Measurements from ENCODE around the gene TMTC2. TPM values are rescaled to one million over a fixed set of nuclear protein-coding genes. Genes with fewer than 3 reads are reported as not detected.

The TMTC2 gene
- polyA plus RNA-seq, 1 donor = 12.1 TPM

DNA sequence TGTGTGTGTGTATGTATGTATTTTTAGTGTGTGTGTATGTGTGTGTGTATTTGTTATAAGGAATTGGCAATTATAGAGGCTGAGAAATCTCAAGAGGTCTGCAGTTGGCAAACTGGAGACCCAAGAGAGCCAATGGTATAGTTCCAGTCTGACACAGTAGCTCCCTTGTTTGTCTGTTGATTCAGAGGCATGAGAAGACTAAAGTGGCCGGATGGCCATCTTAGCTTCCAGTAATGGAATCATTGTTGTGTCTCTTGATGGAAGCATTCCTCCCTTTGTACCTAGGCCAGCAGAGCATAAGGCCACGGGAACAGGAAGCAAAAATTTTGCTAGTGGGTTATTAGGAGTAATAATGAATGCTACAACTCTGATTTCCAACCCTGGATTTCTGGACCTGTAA, 460.6 kb downstream of the TMTC2 start:
- Histone ChIP-seq H3K36me3 (ENCODE audit: control insufficient read depth, insufficient read depth, low read length) (no peaks in the 10 kb centered on the region), H3K4me1 (ENCODE audit: control insufficient read depth, insufficient read depth, low read length) (no peaks in the 10 kb centered on the region), H3K27me3 (ENCODE audit: control insufficient read depth, insufficient read depth, low read length) (no peaks in the 10 kb centered on the region), H3K4me3 (ENCODE audit: low read length) (no peak overlapping the region), H3K27ac (ENCODE audit: low read length) (no peak overlapping the region), H3K9me3 (ENCODE audit: control insufficient read depth, low read depth, low read length) (no peaks in the 10 kb centered on the region)
- no peak for DNase-seq
- WGBS (ENCODE audit: insufficient coverage, low lambda C conversion rate) = no CpG with 5 or more reads among the region's 2 CpGs

DNA sequence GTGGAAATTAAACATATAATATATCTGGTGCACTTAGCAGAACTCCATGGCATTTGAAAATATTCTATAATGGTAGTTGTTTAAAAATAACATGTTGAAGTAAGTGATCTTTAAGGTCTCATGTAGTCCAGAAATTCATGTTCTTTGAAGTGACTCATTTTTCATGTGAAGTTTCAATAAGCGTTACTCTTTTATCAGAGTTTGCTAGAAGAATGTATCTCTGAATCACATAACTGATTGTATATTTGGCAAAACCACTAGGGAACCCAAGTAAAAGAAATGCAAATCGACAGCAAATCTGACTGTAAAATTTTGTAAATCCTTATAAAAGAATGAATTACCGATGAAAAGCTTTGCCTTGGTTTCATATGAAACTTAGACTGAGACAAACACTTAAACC, 463.3 kb downstream of the TMTC2 start:
- whole genome bisulfite sequencing (ENCODE audit: insufficient coverage, low lambda C conversion rate) = 100% methylated on average over 2 of the region's 3 CpGs
- H3K27me3 ChIP-seq (ENCODE audit: control insufficient read depth, insufficient read depth, low read length) = no peaks in the 10 kb centered on the region
- DNase-seq = no peak
- H3K36me3 ChIP-seq (ENCODE audit: control insufficient read depth, insufficient read depth, low read length) = no peaks in the 10 kb centered on the region
- H3K4me1 ChIP-seq (ENCODE audit: control insufficient read depth, insufficient read depth, low read length) = no peaks in the 10 kb centered on the region
- H3K4me3 ChIP-seq (ENCODE audit: low read length) = no peak overlapping the region
- no peaks in the 10 kb centered on the region for H3K9me3 ChIP-seq (ENCODE audit: control insufficient read depth, low read depth, low read length)
- no peak overlapping the region for H3K27ac ChIP-seq (ENCODE audit: low read length)

- H3K36me3 ChIP-seq (ENCODE audit: control insufficient read depth, insufficient read depth, low read length) = no peaks in the 10 kb centered on the region
These were observed 463.9 kb downstream of the TMTC2 start for GRCh38 chr12:83150465-83151189.

GRCh38 chr12:83153177-83153576, 466.5 kb downstream of the TMTC2 start:
- H3K9me3 ChIP-seq (ENCODE audit: control insufficient read depth, low read depth, low read length) = no peaks in the 10 kb centered on the region
- no peak overlapping the region for H3K27ac ChIP-seq (ENCODE audit: low read length)
- H3K4me3 ChIP-seq (ENCODE audit: low read length) = no peak overlapping the region
- DNase-seq = no peak
- no peaks in the 10 kb centered on the region for H3K36me3 ChIP-seq (ENCODE audit: control insufficient read depth, insufficient read depth, low read length)
- no peaks in the 10 kb centered on the region for H3K27me3 ChIP-seq (ENCODE audit: control insufficient read depth, insufficient read depth, low read length)
- no peaks in the 10 kb centered on the region for H3K4me1 ChIP-seq (ENCODE audit: control insufficient read depth, insufficient read depth, low read length)

More at GRCh38 chr12:83150465-83151189, 463.9 kb downstream of the TMTC2 start:
- H3K4me1 ChIP-seq (ENCODE audit: control insufficient read depth, insufficient read depth, low read length) = no peaks in the 10 kb centered on the region
- no peak for DNase-seq
- H3K4me3 ChIP-seq (ENCODE audit: low read length) = no peak overlapping the region
- 100% methylated on average over 1 of the region's 3 CpGs for WGBS (ENCODE audit: insufficient coverage, low lambda C conversion rate)
- no peaks in the 10 kb centered on the region for H3K27me3 ChIP-seq (ENCODE audit: control insufficient read depth, insufficient read depth, low read length)
- no peak overlapping the region for H3K27ac ChIP-seq (ENCODE audit: low read length)
- no peaks in the 10 kb centered on the region for H3K9me3 ChIP-seq (ENCODE audit: control insufficient read depth, low read depth, low read length)

DNA sequence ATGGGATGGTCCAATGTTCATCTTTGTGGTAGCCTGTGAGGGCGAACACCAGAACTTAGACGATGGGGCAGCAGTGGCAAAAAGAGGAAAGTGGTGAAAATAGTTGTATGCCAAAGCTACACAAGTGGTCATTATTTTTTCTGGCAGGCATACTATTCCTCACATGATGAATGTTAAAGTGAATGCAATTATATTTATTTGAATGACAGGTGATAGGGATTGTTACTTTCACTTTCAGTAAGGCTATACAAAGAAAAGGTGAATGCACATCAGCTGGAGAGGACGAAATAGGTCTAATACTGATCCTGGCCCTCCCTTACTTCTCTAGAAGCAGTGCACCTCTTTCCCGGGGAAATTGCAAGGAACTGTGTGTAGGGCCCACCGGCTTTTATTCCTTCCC, 470.1 kb downstream of the TMTC2 start:
- H3K4me3 ChIP-seq (ENCODE audit: low read length) = no peak overlapping the region
- WGBS (ENCODE audit: insufficient coverage, low lambda C conversion rate) = 100% methylated on average over 1 of the region's 5 CpGs
- H3K9me3 ChIP-seq (ENCODE audit: control insufficient read depth, low read depth, low read length) = no peaks in the 10 kb centered on the region
- H3K27me3 ChIP-seq (ENCODE audit: control insufficient read depth, insufficient read depth, low read length) = no peaks in the 10 kb centered on the region
- H3K36me3 ChIP-seq (ENCODE audit: control insufficient read depth, insufficient read depth, low read length) = no peaks in the 10 kb centered on the region
- no peak overlapping the region for H3K27ac ChIP-seq (ENCODE audit: low read length)
- no peak for DNase-seq
- H3K4me1 ChIP-seq (ENCODE audit: control insufficient read depth, insufficient read depth, low read length) = no peaks in the 10 kb centered on the region

- H3K36me3 ChIP-seq (ENCODE audit: control insufficient read depth, insufficient read depth, low read length) = no peaks in the 10 kb centered on the region
- no peak overlapping the region for H3K27ac ChIP-seq (ENCODE audit: low read length)
- no peak for DNase-seq
- WGBS (ENCODE audit: insufficient coverage, low lambda C conversion rate) = 20% methylated on average over 1 of the region's 4 CpGs
- no peaks in the 10 kb centered on the region for H3K27me3 ChIP-seq (ENCODE audit: control insufficient read depth, insufficient read depth, low read length)
- H3K4me1 ChIP-seq (ENCODE audit: control insufficient read depth, insufficient read depth, low read length) = no peaks in the 10 kb centered on the region
- no peaks in the 10 kb centered on the region for H3K9me3 ChIP-seq (ENCODE audit: control insufficient read depth, low read depth, low read length)
- H3K4me3 ChIP-seq (ENCODE audit: low read length) = no peak overlapping the region
These were observed 470.9 kb downstream of the TMTC2 start for GRCh38 chr12:83157604-83158003.

DNA sequence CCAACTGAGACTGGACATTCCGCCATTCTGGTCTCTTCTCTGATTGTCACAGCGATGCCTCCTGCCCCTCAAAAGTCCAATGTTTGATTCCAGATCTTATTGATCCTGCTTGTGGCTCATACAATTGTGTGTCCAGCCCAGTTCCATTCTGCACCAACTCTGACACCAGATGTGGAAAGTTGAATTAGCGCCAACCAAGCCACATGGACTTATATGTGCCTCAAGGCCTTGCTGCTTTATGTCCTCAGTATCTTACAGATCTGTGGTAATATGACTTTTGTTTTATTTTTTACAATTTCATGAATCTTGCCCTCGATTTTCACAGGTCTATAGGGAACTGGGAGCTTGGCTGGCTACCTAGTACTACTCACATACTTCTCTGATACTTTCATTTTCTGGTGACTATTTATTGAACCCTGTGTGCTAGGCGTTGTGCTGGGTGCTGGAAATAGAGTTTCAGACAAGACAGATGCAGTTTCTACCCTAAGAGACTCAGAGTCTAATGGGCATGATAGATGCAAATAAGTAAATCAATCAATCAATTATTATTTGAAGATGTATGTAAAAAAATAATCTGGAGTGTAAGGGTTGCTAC, 472.0 kb downstream of the TMTC2 start:
- H3K4me1 ChIP-seq (ENCODE audit: control insufficient read depth, insufficient read depth, low read length) = no peaks in the 10 kb centered on the region
- no peaks in the 10 kb centered on the region for H3K36me3 ChIP-seq (ENCODE audit: control insufficient read depth, insufficient read depth, low read length)
- no peaks in the 10 kb centered on the region for H3K27me3 ChIP-seq (ENCODE audit: control insufficient read depth, insufficient read depth, low read length)
- no peaks in the 10 kb centered on the region for H3K9me3 ChIP-seq (ENCODE audit: control insufficient read depth, low read depth, low read length)
- DNase-seq = no peak
- no peak overlapping the region for H3K27ac ChIP-seq (ENCODE audit: low read length)
- H3K4me3 ChIP-seq (ENCODE audit: low read length) = no peak overlapping the region
- 79% methylated on average over 2 of the region's 5 CpGs for WGBS (ENCODE audit: insufficient coverage, low lambda C conversion rate)

- DNase-seq = no peak
- no peaks in the 10 kb centered on the region for H3K4me1 ChIP-seq (ENCODE audit: control insufficient read depth, insufficient read depth, low read length)
- no peaks in the 10 kb centered on the region for H3K27me3 ChIP-seq (ENCODE audit: control insufficient read depth, insufficient read depth, low read length)
- no peaks in the 10 kb centered on the region for H3K36me3 ChIP-seq (ENCODE audit: control insufficient read depth, insufficient read depth, low read length)
- no peaks in the 10 kb centered on the region for H3K9me3 ChIP-seq (ENCODE audit: control insufficient read depth, low read depth, low read length)
- no CpG with 5 or more reads among the region's 1 CpG for WGBS (ENCODE audit: insufficient coverage, low lambda C conversion rate)
- no peak overlapping the region for H3K27ac ChIP-seq (ENCODE audit: low read length)
- no peak overlapping the region for H3K4me3 ChIP-seq (ENCODE audit: low read length)
These were observed 474.8 kb downstream of the TMTC2 start for GRCh38 chr12:83161456-83161855.

GRCh38 chr12:83168751-83169150, 482.0 kb downstream of the TMTC2 start:
- Histone ChIP-seq H3K9me3 (ENCODE audit: control insufficient read depth, low read depth, low read length) (no peaks in the 10 kb centered on the region), H3K36me3 (ENCODE audit: control insufficient read depth, insufficient read depth, low read length) (no peaks in the 10 kb centered on the region), H3K4me1 (ENCODE audit: control insufficient read depth, insufficient read depth, low read length) (no peaks in the 10 kb centered on the region), H3K27ac (ENCODE audit: low read length) (no peak overlapping the region), H3K27me3 (ENCODE audit: control insufficient read depth, insufficient read depth, low read length) (no peaks in the 10 kb centered on the region), H3K4me3 (ENCODE audit: low read length) (no peak overlapping the region)
- no CpG with 5 or more reads among the region's 1 CpG for WGBS (ENCODE audit: insufficient coverage, low lambda C conversion rate)
- no peak for DNase-seq

GRCh38 chr12:83172441-83172840, 485.7 kb downstream of the TMTC2 start:
- DNase-seq = no peak
- Histone ChIP-seq H3K4me3 (ENCODE audit: low read length) (no peak overlapping the region), H3K27me3 (ENCODE audit: control insufficient read depth, insufficient read depth, low read length) (no peaks in the 10 kb centered on the region), H3K9me3 (ENCODE audit: control insufficient read depth, low read depth, low read length) (no peaks in the 10 kb centered on the region), H3K27ac (ENCODE audit: low read length) (no peak overlapping the region), H3K4me1 (ENCODE audit: control insufficient read depth, insufficient read depth, low read length) (no peaks in the 10 kb centered on the region), H3K36me3 (ENCODE audit: control insufficient read depth, insufficient read depth, low read length) (no peaks in the 10 kb centered on the region)
- 46% methylated on average over 2 of the region's 2 CpGs for WGBS (ENCODE audit: insufficient coverage, low lambda C conversion rate)

Data from large intestine (tissue), 3 donors.